ENCODE data around the gene SEZ6. TPM values are rescaled to one million over a fixed set of nuclear protein-coding genes. Genes with fewer than 3 reads are reported as not detected.

Gene SEZ6
- total RNA-seq, 3 donors from 2014 or later = 0.31 to 1.0 TPM; not detected in 1

GRCh38 chr17:28975031-28975430 is 30.8 kb downstream of the SEZ6 start:
- Histone ChIP-seq H3K36me3 (ENCODE audit: low read depth) (no peaks in the 10 kb centered on the region), H3K4me3 (no peak overlapping the region), H3K4me1 (ENCODE audit: low read depth) (no peaks in the 10 kb centered on the region), H3K9me3 (no peaks in the 10 kb centered on the region)
- ATAC-seq (no peak), DNase-seq (no peak)
- TF ChIP-seq CTCF (IDR thresholded peaks at IDR 0.05) = no peak
- intact Hi-C loops (cut with DNase I, micrococcal nuclease) = no loop called here

GRCh38 chr17:28974451-28974850 is 31.4 kb downstream of the SEZ6 start:
- H3K4me3 ChIP-seq = no peak overlapping the region
- no peak for TF ChIP-seq CTCF (IDR thresholded peaks at IDR 0.05)
- no peaks in the 10 kb centered on the region for H3K4me1 ChIP-seq (ENCODE audit: low read depth)
- DNase-seq (no peak), ATAC-seq (no peak)
- intact Hi-C loops (cut with DNase I, micrococcal nuclease) = no loop called here
- H3K36me3 ChIP-seq (ENCODE audit: low read depth) = no peaks in the 10 kb centered on the region
- H3K9me3 ChIP-seq = no peaks in the 10 kb centered on the region

- no peak for TF ChIP-seq CTCF (IDR thresholded peaks at IDR 0.05)
- DNase-seq (no peak), ATAC-seq (no peak)
- Histone ChIP-seq H3K4me3 (no peak overlapping the region), H3K36me3 (ENCODE audit: low read depth) (no peaks in the 10 kb centered on the region), H3K4me1 (ENCODE audit: low read depth) (no peaks in the 10 kb centered on the region), H3K9me3 (no peaks in the 10 kb centered on the region)
- intact Hi-C loops (cut with DNase I, micrococcal nuclease) = no loop called here
Measured at GRCh38 chr17:28973425-28973824, 32.4 kb downstream of the SEZ6 start.

- no peak overlapping the region for H3K4me3 ChIP-seq
- no peak for DNase-seq
- no peak for TF ChIP-seq CTCF (IDR thresholded peaks at IDR 0.05)
- H3K36me3 ChIP-seq (ENCODE audit: low read depth) = no peaks in the 10 kb centered on the region
- ATAC-seq = no peak
- no peaks in the 10 kb centered on the region for H3K4me1 ChIP-seq (ENCODE audit: low read depth)
- H3K9me3 ChIP-seq = no peaks in the 10 kb centered on the region
- intact Hi-C loops (cut with DNase I, micrococcal nuclease) = no loop called here
Measured at GRCh38 chr17:28972437-28972836, 33.4 kb downstream of the SEZ6 start.

- H3K4me1 ChIP-seq (ENCODE audit: low read depth) = no peaks in the 10 kb centered on the region
- no peaks in the 10 kb centered on the region for H3K9me3 ChIP-seq
- no peak overlapping the region for H3K4me3 ChIP-seq
- H3K36me3 ChIP-seq (ENCODE audit: low read depth) = no peaks in the 10 kb centered on the region
- TF ChIP-seq CTCF (IDR thresholded peaks at IDR 0.05) = no peak
- DNase-seq (no peak), ATAC-seq (no peak)
- intact Hi-C loops (cut with DNase I, micrococcal nuclease) = no loop called here
Measured at GRCh38 chr17:28970879-28971278, 35.0 kb downstream of the SEZ6 start.
